Endothelial cell of umbilical vein (primary cell): ENCODE data around the gene SIAE.

Source experiments
- EZH2 ChIP-seq: IDR thresholded peaks from 2 replicates; pipeline ENCODE4 v1.6.1; 2012; ENCODE audit warnings: borderline replicate concordance, low read depth, mild to moderate bottlenecking, moderate library complexity, low read length, inconsistent platforms; ENCODE audit not compliant: severe bottlenecking
- POLR2A ChIP-seq: IDR thresholded peaks from 2 replicates; pipeline ENCODE4 v1.6.1; 2012; ENCODE audit warnings: low read depth, mild to moderate bottlenecking, control low read depth, low read length
- POLR2AphosphoS5 ChIP-seq: IDR thresholded peaks from 2 replicates; pipeline ENCODE4 v1.6.1; 2012; ENCODE audit warnings: low read depth, mild to moderate bottlenecking, control low read depth, low read length, moderate library complexity; ENCODE audit not compliant: insufficient read depth
- TF ChIP-seq, protein P1 (sequence below), 2 donors: IDR thresholded peaks; 1 replicate in 1 of 2; 2 replicates in 1 of 2; pipeline ENCODE4 v1.5.1; 2011; ENCODE audit warnings: low read length in 2 of 2, mild to moderate bottlenecking in 2 of 2, moderate library complexity in 2 of 2, control low read depth in 1 of 2, inconsistent platforms in 1 of 2, low read depth in 1 of 2; ENCODE audit not compliant: insufficient read depth in 1 of 2; ENCODE audit errors: extremely low read depth in 1 of 2
- TF ChIP-seq, protein P2 (sequence below): IDR thresholded peaks from 2 replicates; pipeline ENCODE4 v1.6.1; 2011; ENCODE audit not compliant: insufficient read depth, insufficient read length

DNA sequence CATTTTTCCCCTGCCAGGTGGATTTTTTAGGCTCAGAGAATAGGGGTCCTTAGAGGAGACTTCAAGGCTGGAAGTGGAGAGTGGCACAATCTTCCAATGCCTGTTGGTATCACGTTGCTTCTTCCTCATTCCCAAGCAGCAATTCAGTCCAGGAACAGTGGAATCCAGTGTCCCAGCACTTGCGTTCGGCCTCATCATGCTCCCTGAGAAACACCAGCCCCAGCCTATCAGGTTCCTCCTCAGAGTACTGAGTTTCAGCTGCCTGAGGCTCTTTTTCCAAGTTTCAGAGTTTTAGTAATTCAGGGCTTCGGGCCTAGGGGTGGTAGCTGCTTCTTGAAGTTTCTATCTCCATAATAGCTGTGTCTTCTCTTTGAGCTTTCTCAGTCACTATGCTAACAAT lies 34.3 kb upstream of the SIAE start:
- TF ChIP-seq, protein P1, sequence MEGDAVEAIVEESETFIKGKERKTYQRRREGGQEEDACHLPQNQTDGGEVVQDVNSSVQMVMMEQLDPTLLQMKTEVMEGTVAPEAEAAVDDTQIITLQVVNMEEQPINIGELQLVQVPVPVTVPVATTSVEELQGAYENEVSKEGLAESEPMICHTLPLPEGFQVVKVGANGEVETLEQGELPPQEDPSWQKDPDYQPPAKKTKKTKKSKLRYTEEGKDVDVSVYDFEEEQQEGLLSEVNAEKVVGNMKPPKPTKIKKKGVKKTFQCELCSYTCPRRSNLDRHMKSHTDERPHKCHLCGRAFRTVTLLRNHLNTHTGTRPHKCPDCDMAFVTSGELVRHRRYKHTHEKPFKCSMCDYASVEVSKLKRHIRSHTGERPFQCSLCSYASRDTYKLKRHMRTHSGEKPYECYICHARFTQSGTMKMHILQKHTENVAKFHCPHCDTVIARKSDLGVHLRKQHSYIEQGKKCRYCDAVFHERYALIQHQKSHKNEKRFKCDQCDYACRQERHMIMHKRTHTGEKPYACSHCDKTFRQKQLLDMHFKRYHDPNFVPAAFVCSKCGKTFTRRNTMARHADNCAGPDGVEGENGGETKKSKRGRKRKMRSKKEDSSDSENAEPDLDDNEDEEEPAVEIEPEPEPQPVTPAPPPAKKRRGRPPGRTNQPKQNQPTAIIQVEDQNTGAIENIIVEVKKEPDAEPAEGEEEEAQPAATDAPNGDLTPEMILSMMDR (IDR thresholded peaks at IDR 0.05; ENCODE audit: extremely low read depth in 1 of 2, insufficient read depth in 1 of 2, low read depth in 1 of 2, low read length in 2 of 2) = no peak
- TF ChIP-seq POLR2A (no peak), POLR2AphosphoS5 (no peak), EZH2 (no peak)
- TF ChIP-seq, protein P2, sequence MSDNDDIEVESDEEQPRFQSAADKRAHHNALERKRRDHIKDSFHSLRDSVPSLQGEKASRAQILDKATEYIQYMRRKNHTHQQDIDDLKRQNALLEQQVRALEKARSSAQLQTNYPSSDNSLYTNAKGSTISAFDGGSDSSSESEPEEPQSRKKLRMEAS = no peak
